Measurements from ENCODE around the gene LRRC2. TPM values are rescaled to one million over a fixed set of nuclear protein-coding genes. Genes with fewer than 3 reads are reported as not detected.

Gene LRRC2
- total RNA-seq, 2 donors from 2014 or later, result 0.42 to 0.52 TPM

DNA sequence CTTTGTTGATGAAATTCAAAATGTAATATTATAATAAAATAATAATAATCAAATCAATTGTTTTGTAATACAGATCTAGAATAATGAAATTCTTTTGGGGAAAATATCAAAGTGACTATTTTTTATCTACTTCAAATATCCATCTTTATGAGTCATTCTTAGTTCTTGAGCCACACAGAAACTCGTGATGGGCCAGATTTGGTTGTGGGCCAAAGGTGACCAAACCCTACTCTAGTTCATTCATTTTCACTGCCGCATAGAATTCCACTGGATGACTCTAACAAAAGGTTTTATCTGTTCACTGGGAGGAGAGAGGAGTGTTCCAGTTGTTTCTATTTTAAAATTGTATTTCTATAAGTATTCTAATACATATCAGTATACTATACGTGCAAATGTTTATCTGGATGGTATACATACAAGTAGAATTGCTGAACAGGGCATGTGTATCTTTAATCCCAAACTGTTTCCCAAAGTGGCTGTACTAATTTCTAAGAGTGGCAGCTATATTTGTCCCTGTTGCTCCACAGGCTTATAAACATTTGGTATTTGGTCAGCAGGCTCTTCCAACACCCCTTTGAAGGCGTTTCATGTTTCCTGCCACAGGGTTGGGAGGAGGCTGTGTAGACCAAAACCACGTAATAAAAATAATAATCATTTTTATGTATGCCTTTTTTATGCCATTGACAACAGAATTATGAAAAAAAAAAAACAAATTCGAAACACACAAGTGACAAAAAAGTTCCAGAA, 75.6 kb downstream of the LRRC2 start:
- H3K9me3 ChIP-seq (ENCODE audit: control insufficient read depth, low read length, poor library complexity, severe bottlenecking), result no peaks in the 10 kb centered on the region
- H3K36me3 Mint-ChIP-seq (ENCODE audit: low read depth), result no peaks in the 10 kb centered on the region
- peaks cover 9% of the 10 kb centered on the region for H3K4me1 Mint-ChIP-seq
- ATAC-seq (no peak), DNase-seq (no peak)
- no peak overlapping the region for H3K27ac Mint-ChIP-seq
- H3K27me3 Mint-ChIP-seq, result no peaks in the 10 kb centered on the region
- no peak overlapping the region for H3K4me3 Mint-ChIP-seq

DNA sequence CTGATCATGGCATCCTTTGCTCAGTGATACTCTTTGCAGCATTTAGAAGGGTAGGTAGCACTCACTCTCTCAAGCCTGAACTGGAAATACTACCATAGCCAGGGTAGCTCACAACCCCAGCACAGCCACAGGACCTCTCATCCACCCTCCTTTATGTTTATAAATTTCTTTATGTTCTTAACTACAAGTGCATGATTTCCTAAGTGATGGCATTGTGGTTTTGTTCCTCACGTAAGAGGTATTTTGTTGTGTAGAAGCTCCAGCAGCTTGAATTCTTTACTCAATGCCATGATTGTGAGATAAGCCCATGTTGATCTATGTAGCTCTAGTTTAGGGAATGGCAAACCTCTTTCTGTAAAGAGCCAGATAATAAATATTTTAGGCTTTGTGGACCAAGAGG, 76.2 kb downstream of the LRRC2 start:
- no peaks in the 10 kb centered on the region for H3K9me3 ChIP-seq (ENCODE audit: control insufficient read depth, low read length, poor library complexity, severe bottlenecking)
- H3K4me1 Mint-ChIP-seq, result peaks cover 9% of the 10 kb centered on the region
- ATAC-seq (no peak), DNase-seq (no peak)
- H3K36me3 Mint-ChIP-seq (ENCODE audit: low read depth), result no peaks in the 10 kb centered on the region
- H3K27ac Mint-ChIP-seq, result no peak overlapping the region
- no peak overlapping the region for H3K4me3 Mint-ChIP-seq
- H3K27me3 Mint-ChIP-seq, result no peaks in the 10 kb centered on the region

DNA sequence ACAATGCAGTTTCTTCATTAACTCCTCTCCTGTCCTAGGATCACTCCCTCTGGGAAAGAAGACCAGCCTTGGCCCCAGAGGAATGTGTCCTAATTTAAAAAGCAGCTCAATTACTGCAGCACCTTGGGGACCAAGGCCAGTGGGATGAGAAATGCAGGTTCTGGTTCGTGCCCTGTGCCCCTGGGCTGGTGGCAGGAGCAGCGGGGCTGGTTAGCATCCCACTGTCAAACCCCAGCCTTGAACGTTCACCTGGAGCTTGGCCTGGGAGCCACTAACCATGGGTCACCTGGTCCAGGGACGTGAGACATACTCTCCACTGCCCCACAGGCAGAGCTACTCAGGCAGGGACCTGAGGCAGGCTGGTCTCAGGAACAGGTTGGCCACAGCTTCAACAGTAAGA, 76.7 kb downstream of the LRRC2 start:
- peak overlapping the region; percentile 59 for H3K4me3 Mint-ChIP-seq
- ATAC-seq (no peak), DNase-seq (no peak)
- H3K36me3 Mint-ChIP-seq (ENCODE audit: low read depth), result no peaks in the 10 kb centered on the region
- H3K27ac Mint-ChIP-seq, result peak overlapping the region; percentile 79
- no peaks in the 10 kb centered on the region for H3K9me3 ChIP-seq (ENCODE audit: control insufficient read depth, low read length, poor library complexity, severe bottlenecking)
- no peaks in the 10 kb centered on the region for H3K27me3 Mint-ChIP-seq
- H3K4me1 Mint-ChIP-seq, result peaks cover 9% of the 10 kb centered on the region

DNA sequence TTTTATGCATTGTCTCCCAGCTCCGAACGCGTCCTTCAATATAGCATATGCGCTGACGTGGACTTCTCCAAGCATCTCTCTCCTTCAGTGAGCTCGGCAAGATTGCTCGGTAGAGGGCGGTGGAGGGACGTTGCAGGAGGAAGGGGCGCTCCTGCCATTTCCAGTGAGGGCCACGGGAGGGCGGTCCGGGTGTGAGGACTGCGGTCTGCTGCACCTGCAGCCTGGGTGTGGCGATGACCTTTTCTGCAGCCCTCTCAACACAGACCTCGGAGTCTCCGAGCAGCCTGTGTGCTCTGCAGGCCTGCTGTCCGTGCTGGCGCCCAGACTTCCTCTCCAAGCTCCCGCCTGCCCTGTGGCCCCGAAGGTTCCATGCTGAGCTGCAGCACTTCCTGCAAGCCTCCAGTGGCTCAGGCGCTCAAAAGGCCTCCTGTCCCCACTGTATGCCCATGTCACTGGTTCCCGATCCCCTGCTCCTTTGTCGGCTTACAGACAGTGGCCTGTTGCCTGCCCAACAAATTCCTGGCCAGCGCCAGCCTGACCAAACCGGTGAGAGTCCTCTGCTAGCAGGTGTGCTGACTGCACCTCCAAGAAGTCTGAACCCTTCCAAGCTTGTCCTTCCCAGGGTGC, 77.3 kb downstream of the LRRC2 start:
- peak; percentile 77 to 93 (median 80) for DNase-seq
- Mint-ChIP-seq H3K36me3 (ENCODE audit: low read depth) (no peaks in the 10 kb centered on the region), H3K27me3 (no peaks in the 10 kb centered on the region), H3K27ac (peak overlapping the region; percentile 79), H3K4me1 (peaks cover 9% of the 10 kb centered on the region), H3K4me3 (peak overlapping the region; percentile 59)
- H3K9me3 ChIP-seq (ENCODE audit: control insufficient read depth, low read length, poor library complexity, severe bottlenecking), result no peaks in the 10 kb centered on the region
- peak; percentile 100 for ATAC-seq

DNA sequence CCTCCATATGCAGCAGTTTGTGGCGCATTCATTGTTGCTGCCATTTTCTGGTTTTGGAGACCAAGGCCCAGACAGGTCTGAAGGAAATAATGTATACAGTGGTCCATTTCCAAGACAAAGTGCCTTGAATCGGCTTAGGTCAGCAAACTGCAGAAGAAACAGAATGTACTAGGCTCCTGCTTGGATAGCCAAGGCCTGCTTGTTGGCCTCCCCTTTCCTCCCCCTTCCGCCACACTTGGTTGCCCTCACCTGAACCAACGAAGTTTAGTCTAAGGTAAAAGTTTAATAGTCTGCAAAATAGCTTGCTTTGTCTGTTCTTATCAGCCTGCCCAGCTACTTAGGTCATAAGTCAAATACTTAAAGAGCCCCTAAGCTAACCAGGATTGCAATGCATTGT, 80.3 kb downstream of the LRRC2 start:
- no peaks in the 10 kb centered on the region for H3K36me3 Mint-ChIP-seq (ENCODE audit: low read depth)
- no peak overlapping the region for H3K27ac Mint-ChIP-seq
- peaks cover 12% of the 10 kb centered on the region for H3K27me3 Mint-ChIP-seq
- H3K4me3 Mint-ChIP-seq, result no peak overlapping the region
- ATAC-seq, result no peak
- no peaks in the 10 kb centered on the region for H3K9me3 ChIP-seq (ENCODE audit: control insufficient read depth, low read length, poor library complexity, severe bottlenecking)
- no peak for DNase-seq
- H3K4me1 Mint-ChIP-seq, result peaks cover 7% of the 10 kb centered on the region

DNA sequence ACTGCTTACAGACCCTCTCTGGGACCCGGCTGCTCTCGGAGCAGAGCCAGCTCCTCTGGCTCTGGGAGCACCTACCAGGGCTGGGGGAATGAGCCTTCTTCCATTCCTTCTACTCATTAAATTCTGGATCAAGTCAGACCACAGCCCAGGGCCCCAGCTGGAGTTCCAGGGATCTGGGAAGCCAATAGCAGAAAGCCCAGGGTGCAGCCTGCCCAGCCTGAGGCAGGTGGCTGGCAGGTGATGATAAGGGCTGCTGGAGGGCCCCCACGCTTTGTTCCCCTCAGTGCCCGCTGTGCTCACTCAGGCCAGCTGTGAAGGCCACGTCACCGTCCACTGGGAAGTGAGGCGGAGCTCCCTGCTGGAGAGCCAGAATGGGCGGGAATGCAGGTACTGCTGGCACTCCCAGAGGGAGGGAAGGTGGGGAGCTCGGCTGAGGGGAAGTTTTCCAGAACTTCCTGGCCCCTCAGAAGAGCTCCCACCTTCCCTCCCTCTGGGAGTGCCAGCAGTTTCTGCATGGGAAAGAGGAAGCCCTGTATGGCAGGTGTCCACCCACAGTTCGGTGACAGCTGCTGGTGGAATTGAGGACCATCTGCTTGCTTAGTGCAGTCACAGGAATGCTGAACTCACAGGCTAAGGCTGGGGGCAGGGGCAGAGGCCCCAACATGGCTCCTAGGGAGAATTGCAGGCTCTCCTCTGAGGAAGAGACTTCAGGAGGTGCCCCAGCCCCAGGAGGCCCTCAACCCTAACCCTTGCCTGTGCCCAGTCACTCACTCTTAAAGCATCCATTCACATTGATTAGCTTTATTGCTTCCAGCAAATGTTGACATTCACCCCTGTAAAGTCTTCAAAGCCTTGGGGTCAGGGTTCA, 81.0 kb downstream of the LRRC2 start:
- Mint-ChIP-seq H3K36me3 (ENCODE audit: low read depth) (no peaks in the 10 kb centered on the region), H3K27ac (no peak overlapping the region), H3K27me3 (peaks cover 19% of the 10 kb centered on the region), H3K4me1 (peaks cover 7% of the 10 kb centered on the region), H3K4me3 (no peak overlapping the region)
- DNase-seq (no peak), ATAC-seq (no peak)
- H3K9me3 ChIP-seq (ENCODE audit: control insufficient read depth, low read length, poor library complexity, severe bottlenecking), result no peaks in the 10 kb centered on the region

DNA sequence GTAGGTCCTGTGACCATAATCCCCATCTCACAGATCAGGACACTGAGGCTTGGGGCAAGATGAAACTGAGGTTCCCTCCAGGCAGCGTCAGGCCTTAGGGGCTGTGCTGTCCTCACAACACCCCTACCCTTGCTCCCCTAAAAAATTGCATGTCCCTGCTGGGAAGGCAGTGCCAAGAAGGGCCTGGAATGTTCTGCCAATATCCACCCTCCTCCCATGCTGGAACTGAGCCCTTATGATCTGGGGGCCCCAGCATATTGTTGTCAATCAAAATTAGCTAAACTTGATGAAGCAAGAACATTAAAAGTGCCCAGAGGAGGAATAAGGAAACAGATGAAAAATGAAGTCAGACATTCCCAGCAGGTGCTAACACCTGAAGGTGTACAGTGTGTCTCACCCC, 81.7 kb downstream of the LRRC2 start:
- H3K9me3 ChIP-seq (ENCODE audit: control insufficient read depth, low read length, poor library complexity, severe bottlenecking), result no peaks in the 10 kb centered on the region
- no peak overlapping the region for H3K4me3 Mint-ChIP-seq
- no peak for DNase-seq
- peaks cover 7% of the 10 kb centered on the region for H3K4me1 Mint-ChIP-seq
- H3K27me3 Mint-ChIP-seq, result peaks cover 26% of the 10 kb centered on the region
- ATAC-seq, result no peak
- H3K27ac Mint-ChIP-seq, result no peak overlapping the region
- H3K36me3 Mint-ChIP-seq (ENCODE audit: low read depth), result peaks cover 3% of the 10 kb centered on the region

DNA sequence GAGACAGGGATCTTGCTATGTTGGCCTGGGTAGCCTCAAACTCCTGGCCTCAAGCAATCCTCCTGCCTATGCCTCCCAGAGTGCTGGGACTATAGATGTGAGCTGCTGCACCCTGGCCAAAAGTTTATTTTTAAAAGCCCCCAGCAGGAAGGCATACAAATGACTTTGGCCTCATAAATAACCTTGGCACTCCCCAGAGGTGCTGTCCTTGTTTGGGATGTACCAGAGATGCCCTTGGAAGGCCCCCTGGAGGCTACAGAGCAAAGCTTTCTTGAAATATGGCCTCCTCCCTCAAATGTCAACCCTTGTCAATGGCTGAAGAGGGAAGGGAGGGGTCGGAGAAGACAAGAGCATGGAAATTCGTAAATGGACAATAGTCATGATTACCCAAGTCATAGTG, 82.3 kb downstream of the LRRC2 start:
- Mint-ChIP-seq H3K36me3 (ENCODE audit: low read depth) (peaks cover 5% of the 10 kb centered on the region), H3K27ac (no peak overlapping the region), H3K4me3 (no peak overlapping the region), H3K27me3 (peaks cover 32% of the 10 kb centered on the region), H3K4me1 (peaks cover 3% of the 10 kb centered on the region)
- no peak for DNase-seq
- no peaks in the 10 kb centered on the region for H3K9me3 ChIP-seq (ENCODE audit: control insufficient read depth, low read length, poor library complexity, severe bottlenecking)
- ATAC-seq, result no peak

DNA sequence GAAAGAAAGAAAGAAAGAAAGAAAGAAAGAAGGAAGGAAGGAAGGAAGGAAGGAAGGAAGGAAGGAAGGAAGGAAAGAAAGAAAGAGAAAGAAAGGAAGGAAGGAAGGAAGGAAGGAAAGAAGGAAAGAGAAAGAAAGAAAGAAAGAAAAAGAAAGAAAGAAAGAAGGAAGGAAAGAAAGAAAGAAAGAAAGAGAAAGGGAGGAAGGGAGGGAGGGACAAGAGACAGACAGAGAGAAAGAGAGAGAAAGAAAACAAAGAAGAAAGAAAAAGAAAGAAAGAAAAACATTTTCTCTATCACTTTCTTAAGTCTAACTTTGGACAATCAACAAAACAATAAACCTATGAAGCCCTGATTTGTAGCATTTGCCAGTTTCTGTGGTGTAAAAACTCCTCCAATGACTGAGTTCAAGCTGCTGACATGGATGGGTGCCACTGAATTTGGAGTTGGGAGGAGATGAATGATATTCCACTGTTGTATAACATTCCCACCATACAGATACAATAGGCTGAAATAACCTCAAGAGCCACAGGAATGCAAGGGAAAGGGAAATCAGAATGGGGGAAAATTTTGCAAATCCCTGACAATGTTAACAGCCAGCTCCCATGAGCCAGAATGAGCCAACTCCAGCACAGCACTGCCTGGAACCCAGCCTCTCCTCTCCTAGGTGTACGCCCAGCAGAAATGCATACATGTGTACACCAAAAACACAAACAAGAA, 83.3 kb downstream of the LRRC2 start:
- no peaks in the 10 kb centered on the region for H3K9me3 ChIP-seq (ENCODE audit: control insufficient read depth, low read length, poor library complexity, severe bottlenecking)
- Mint-ChIP-seq H3K36me3 (ENCODE audit: low read depth) (peaks cover 5% of the 10 kb centered on the region), H3K27ac (no peak overlapping the region), H3K4me1 (no peaks in the 10 kb centered on the region), H3K4me3 (no peak overlapping the region), H3K27me3 (peaks cover 42% of the 10 kb centered on the region)
- ATAC-seq (no peak), DNase-seq (no peak)

DNA sequence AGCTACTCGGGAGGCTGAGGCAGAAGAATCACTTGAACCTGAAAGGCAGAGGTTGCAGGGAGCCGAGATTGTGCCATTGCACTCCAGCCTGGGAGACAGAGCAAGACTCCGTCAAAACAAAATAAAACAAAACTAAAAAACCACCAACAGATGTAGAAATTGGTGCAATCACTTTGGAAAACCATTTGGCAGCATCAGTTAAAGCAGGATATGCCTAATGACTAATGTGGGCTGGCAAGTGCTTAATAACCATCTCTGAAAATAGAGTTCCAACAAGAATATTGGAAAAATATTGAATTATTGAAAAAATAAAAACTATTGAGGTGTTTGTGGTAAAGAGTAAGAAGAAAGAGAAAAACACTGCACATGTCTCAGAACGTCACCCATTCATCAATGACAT, 84.5 kb downstream of the LRRC2 start:
- H3K36me3 Mint-ChIP-seq (ENCODE audit: low read depth), result peaks cover 5% of the 10 kb centered on the region
- DNase-seq, result no peak
- no peaks in the 10 kb centered on the region for H3K9me3 ChIP-seq (ENCODE audit: control insufficient read depth, low read length, poor library complexity, severe bottlenecking)
- no peak overlapping the region for H3K27ac Mint-ChIP-seq
- H3K4me1 Mint-ChIP-seq, result no peaks in the 10 kb centered on the region
- ATAC-seq, result no peak
- H3K4me3 Mint-ChIP-seq, result no peak overlapping the region
- H3K27me3 Mint-ChIP-seq, result peaks cover 54% of the 10 kb centered on the region

DNA sequence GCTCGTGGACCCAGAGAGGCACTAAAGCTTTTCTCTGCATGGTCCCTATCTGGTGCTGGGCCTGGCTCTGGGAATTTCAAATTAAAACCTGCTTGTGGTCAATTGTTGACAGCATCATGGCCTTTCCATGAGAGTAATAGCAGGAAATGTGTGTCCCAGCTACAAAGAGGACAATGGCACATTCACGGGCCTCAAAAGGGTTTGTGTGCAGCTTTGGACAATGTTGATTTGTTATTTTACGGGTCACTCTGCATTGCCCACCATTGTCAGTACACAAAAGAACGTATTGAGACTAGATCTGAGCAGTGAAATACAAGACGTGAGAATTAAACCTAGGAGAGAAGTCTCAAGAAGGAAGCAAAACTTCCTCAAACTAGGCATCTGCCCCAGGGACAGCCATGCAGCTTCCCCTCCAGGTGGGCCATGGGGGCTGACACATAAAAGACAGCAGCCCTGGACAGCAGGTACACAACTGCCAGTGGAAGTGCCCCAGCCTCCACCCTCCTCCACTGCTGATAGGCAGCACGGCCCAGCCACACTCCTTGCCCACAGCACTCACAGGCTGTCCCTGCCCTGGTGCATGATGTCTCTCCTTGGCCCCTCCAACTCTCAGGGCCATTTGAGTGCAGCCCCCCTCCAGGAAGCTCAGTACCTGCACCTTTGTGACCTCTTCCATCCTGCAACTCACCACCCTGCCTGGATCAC, 85.5 kb downstream of the LRRC2 start:
- no peaks in the 10 kb centered on the region for H3K4me1 Mint-ChIP-seq
- H3K9me3 ChIP-seq (ENCODE audit: control insufficient read depth, low read length, poor library complexity, severe bottlenecking), result no peaks in the 10 kb centered on the region
- peaks cover 56% of the 10 kb centered on the region for H3K27me3 Mint-ChIP-seq
- ATAC-seq (no peak), DNase-seq (no peak)
- peaks cover 5% of the 10 kb centered on the region for H3K36me3 Mint-ChIP-seq (ENCODE audit: low read depth)
- H3K27ac Mint-ChIP-seq, result no peak overlapping the region
- H3K4me3 Mint-ChIP-seq, result no peak overlapping the region

DNA sequence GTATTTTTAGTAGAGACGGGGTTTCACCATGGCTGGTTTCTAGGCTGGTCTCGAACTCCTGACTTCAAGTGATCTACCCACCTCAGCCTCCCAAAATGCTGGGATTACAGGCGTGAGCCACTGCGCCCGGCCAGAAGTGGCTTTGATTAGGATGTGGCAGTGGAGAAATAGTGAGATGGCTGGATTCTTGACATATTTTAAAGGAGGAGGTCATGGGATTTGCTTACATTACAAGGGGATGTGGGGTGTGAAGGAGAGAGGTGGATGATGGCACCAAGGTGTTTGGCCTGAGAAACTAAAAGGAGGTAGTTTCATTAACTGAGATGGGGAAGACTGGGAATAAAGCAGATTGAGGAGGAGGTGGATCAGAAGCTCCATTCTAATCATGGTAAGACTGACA, 86.4 kb downstream of the LRRC2 start:
- Mint-ChIP-seq H3K4me1 (no peaks in the 10 kb centered on the region), H3K4me3 (no peak overlapping the region), H3K27ac (no peak overlapping the region), H3K27me3 (peaks cover 56% of the 10 kb centered on the region), H3K36me3 (ENCODE audit: low read depth) (peaks cover 5% of the 10 kb centered on the region)
- DNase-seq (no peak), ATAC-seq (no peak)
- H3K9me3 ChIP-seq (ENCODE audit: control insufficient read depth, low read length, poor library complexity, severe bottlenecking), result no peaks in the 10 kb centered on the region
